Middle frontal gyrus (tissue), 1 donor: ENCODE results near the gene ANXA2.

Experiments
- DNase-seq: peaks from one replicate; pipeline ENCODE4 v3.0.0-alpha.2; 2015; ENCODE audit warnings: low spot score; ENCODE audit errors: extremely low spot score

Gene ANXA2

GRCh38 chr15:60389261-60390077, 8.3 kb downstream of the ANXA2 start:
- DNase-seq = no peak

- DNase-seq = no peak
Measured at GRCh38 chr15:60387321-60387720, 10.5 kb downstream of the ANXA2 start.

- DNase-seq = no peak
Measured at GRCh38 chr15:60386615-60387014, 11.2 kb downstream of the ANXA2 start.

- no peak for DNase-seq
Measured at GRCh38 chr15:60385620-60386552, 11.9 kb downstream of the ANXA2 start.

- DNase-seq = no peak
Measured at GRCh38 chr15:60384526-60385126, 13.2 kb downstream of the ANXA2 start.

- DNase-seq = no peak
Measured at GRCh38 chr15:60384053-60384452, 13.7 kb downstream of the ANXA2 start.

GRCh38 chr15:60382773-60383674, 14.8 kb downstream of the ANXA2 start:
- no peak for DNase-seq

- no peak for DNase-seq
Measured at GRCh38 chr15:60381148-60381788, 16.5 kb downstream of the ANXA2 start.

- DNase-seq = no peak
Measured at GRCh38 chr15:60379525-60380274, 18.1 kb downstream of the ANXA2 start.

- no peak for DNase-seq
Measured at GRCh38 chr15:60379185-60379524, 18.6 kb downstream of the ANXA2 start.

- DNase-seq = no peak
Measured at GRCh38 chr15:60376677-60377095, 21.1 kb downstream of the ANXA2 start.

GRCh38 chr15:60375306-60375705, 22.5 kb downstream of the ANXA2 start:
- no peak for DNase-seq

GRCh38 chr15:60374628-60375081, 23.1 kb downstream of the ANXA2 start:
- no peak for DNase-seq

GRCh38 chr15:60374209-60374608, 23.6 kb downstream of the ANXA2 start:
- DNase-seq = no peak

- no peak for DNase-seq
Measured at GRCh38 chr15:60373745-60374144, 24.0 kb downstream of the ANXA2 start.

- no peak for DNase-seq
Measured at GRCh38 chr15:60373327-60373726, 24.5 kb downstream of the ANXA2 start.

GRCh38 chr15:60372756-60373155, 25.0 kb downstream of the ANXA2 start:
- no peak for DNase-seq

- no peak for DNase-seq
Measured at GRCh38 chr15:60372227-60372626, 25.6 kb downstream of the ANXA2 start.

GRCh38 chr15:60371175-60372051, 26.4 kb downstream of the ANXA2 start:
- DNase-seq = no peak
